T-cell (primary cell): ENCODE measurements around the gene GIGYF2. TPM values are rescaled to one million over a fixed set of nuclear protein-coding genes. Genes with fewer than 3 reads are reported as not detected.

Experiments used
- ATAC-seq, 4 experiments: fragments of 200-7000 bp in 3 of 4; fragments of 150-1000 bp in 1 of 4; cut with Tn5 transposase; replicated peaks in 1 of 4; 1 replicate in 3 of 4; 2 replicates in 1 of 4; pipeline ENCODE4 v1.10.0; 2021; ENCODE audit warnings: moderate library complexity in 3 of 4, mild to moderate bottlenecking in 2 of 4, moderate number of reproducible peaks in 1 of 4
- CTCF ChIA-PET, 2 donors: fragments of 300-600 bp; sonication (Branson Sonifier 250); formaldehyde crosslinking; loops; one replicate each; lab custom pipeline; 2022; ENCODE audit warnings: antibody characterized with exemption in 2 of 2; lab: Charles Lee
- POLR2A ChIA-PET, 2 donors: fragments of 300-600 bp; sonication (Branson Sonifier 250); formaldehyde crosslinking; loops; one replicate each; lab custom pipeline; 2022; ENCODE audit warnings: antibody characterized with exemption in 2 of 2; lab: Charles Lee
- DNase-seq, 35 experiments: peaks; one replicate each; pipeline versions ENCODE4 v3.0.0 to v3.0.0-alpha.2; 2013 to 2023
- H3K27ac ChIP-seq: one replicate; pipeline ENCODE4 v1.5.1; 2013; ENCODE audit warnings: low read length
- H3K27me3 ChIP-seq, 2 experiments: replicated peaks in 1 of 2; 1 replicate in 1 of 2; 2 replicates in 1 of 2; pipeline versions ENCODE4 v1.6.1 to v1.7.0; 2013; ENCODE audit warnings: low read length in 1 of 2, mixed read lengths in 1 of 2; ENCODE audit not compliant: control insufficient read depth in 2 of 2, insufficient read depth in 2 of 2; ENCODE audit errors: extremely low read depth in 1 of 2
- H3K36me3 ChIP-seq, 2 donors: 1 replicate in 1 of 2; 2 replicates in 1 of 2; pipeline versions ENCODE4 v1.6.1 to v1.7.0; 2013; ENCODE audit warnings: low read length in 1 of 2; ENCODE audit not compliant: control insufficient read depth in 2 of 2, insufficient read depth in 1 of 2; ENCODE audit errors: extremely low read depth in 1 of 2
- H3K4me1 ChIP-seq, 2 experiments: 1 replicate in 1 of 2; 2 replicates in 1 of 2; pipeline versions ENCODE4 v1.6.1 to v1.7.0; 2013; ENCODE audit warnings: low read length in 2 of 2, mixed read lengths in 1 of 2; ENCODE audit not compliant: insufficient read depth in 2 of 2, control insufficient read depth in 1 of 2; ENCODE audit errors: extremely low read depth in 1 of 2
- H3K4me3 ChIP-seq, 2 donors: 1 replicate in 1 of 2; 2 replicates in 1 of 2; pipeline versions ENCODE4 v1.5.1 to v1.7.0; 2013; ENCODE audit warnings: mild to moderate bottlenecking in 2 of 2, low read length in 1 of 2, moderate library complexity in 1 of 2; ENCODE audit not compliant: control insufficient read depth in 1 of 2; ENCODE audit errors: extremely low read depth in 1 of 2
- H3K9me3 ChIP-seq: 2 replicates; pipeline ENCODE4 v1.7.0; 2013
- H3K27ac Mint-ChIP-seq, 2 donors: one replicate each; pipeline ENCODE4 v1.8.0; 2020 to 2021; ENCODE audit warnings: mild to moderate bottlenecking in 2 of 2, mixed read lengths in 2 of 2
- H3K27me3 Mint-ChIP-seq, 2 donors: one replicate each; pipeline ENCODE4 v1.8.0; 2021 to 2022; ENCODE audit warnings: mixed read lengths in 2 of 2
- H3K36me3 Mint-ChIP-seq: one replicate; pipeline ENCODE4 v1.8.0; 2021; ENCODE audit warnings: mixed read lengths
- H3K4me1 Mint-ChIP-seq, 3 donors: one replicate each; pipeline ENCODE4 v1.8.0; 2020 to 2022; ENCODE audit warnings: mixed read lengths in 3 of 3, mild to moderate bottlenecking in 1 of 3
- H3K4me3 Mint-ChIP-seq, 3 donors: one replicate each; pipeline ENCODE4 v1.8.0; 2020 to 2022; ENCODE audit warnings: mild to moderate bottlenecking in 3 of 3, mixed read lengths in 3 of 3, moderate library complexity in 3 of 3
- H3K9me3 Mint-ChIP-seq, 3 donors: one replicate each; pipeline ENCODE4 v1.8.0; 2020 to 2022; ENCODE audit warnings: mixed read lengths in 3 of 3
- WGBS: methylation state at CpG from one replicate; pipeline ENCODE4 v1.1.5; 2013; ENCODE audit warnings: missing lambda C conversion rate; ENCODE audit not compliant: insufficient coverage; 5-methylcytosine and 5-hydroxymethylcytosine counted together
- total RNA-seq, 35 experiments: library from RNA in 6 of 35; stranded (reverse) in 6 of 35; fragments of 120-200 nt in 1 of 35; gene quantifications; one replicate each; pipeline versions ENCODE4 v1.2.1 to v1.2.4 and lab custom pipeline; 2013 to 2026

GIGYF2 gene
- total RNA-seq, 5 donors from 2014 or later (not counting 1 experiment from before 2014, with no cell fraction given), result 57.8 to 76.8 (median 68.7) TPM

DNA sequence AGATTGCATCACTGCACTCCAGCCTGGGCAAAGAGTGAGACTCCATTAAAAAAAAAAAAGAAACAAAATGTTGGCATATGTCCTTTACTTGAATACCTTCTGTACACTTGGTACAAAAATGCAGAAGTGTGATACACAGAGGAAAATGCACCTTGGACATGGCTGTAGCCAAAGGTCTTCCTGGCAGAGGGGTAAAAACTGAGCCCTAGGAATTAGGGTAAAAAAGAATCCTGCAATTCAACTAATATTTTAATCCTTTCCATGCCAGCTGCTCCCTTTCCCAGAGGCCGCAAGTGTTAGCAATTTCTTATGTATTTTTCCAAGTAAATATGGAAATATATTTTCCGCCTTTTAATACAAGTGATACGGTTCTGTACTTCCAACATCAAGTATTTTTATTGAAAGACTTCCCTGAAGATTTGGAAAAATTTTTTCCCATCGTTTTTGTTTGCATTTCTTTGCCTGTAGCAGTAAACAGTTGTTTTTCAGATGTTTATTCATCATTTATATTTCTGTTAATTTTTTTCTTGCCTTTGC is 53.1 kb downstream of the GIGYF2 start:
- H3K9me3 ChIP-seq, result no peaks in the 10 kb centered on the region
- peaks cover 3 to 44% of the 10 kb centered on the region in 2 donors for H3K36me3 ChIP-seq
- Mint-ChIP-seq H3K36me3 (peaks cover 36% of the 10 kb centered on the region), H3K9me3 (no peaks in the 10 kb centered on the region), H3K4me1 (peaks cover 0 to 6% (median 0%) of the 10 kb centered on the region in 3 donors), H3K27me3 (no peaks in the 10 kb centered on the region), H3K4me3 (no peak overlapping the region), H3K27ac (no peak overlapping the region)
- no peak overlapping the region for H3K4me3 ChIP-seq
- H3K4me1 ChIP-seq, result no peaks in the 10 kb centered on the region
- no peak overlapping the region for H3K27ac ChIP-seq
- ATAC-seq, result no peak
- no peak for DNase-seq
- ChIA-PET CTCF (no interaction called here), POLR2A (interaction anchor here in 1 of 2 donors (0.6 kb wide), 1 partner anchor 31 kb away, joined by 3 read pairs; no protein-coding TSS in a partner anchor)
- H3K27me3 ChIP-seq, result no peaks in the 10 kb centered on the region
- WGBS, result no CpG with 5 or more reads among the region's 4 CpGs

DNA sequence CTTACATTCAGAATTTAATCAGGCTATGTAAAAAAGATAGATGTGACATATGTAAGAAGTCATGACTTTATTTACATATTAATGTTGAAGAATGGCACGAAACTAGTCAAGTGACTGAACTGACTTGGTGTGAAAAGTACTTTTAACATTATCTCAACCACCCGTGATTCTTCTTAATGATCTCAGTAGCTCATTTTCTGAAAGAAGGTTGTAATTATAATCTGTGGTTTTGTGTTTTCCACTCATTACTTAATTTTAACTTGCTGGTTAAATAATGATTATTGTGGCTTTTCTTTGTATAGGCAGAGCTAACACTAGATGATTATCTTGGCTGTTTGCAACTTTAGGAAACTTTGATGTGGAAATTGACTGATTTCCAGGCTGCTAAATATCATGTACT is 60.8 kb downstream of the GIGYF2 start:
- Histone ChIP-seq H3K9me3 (no peaks in the 10 kb centered on the region), H3K36me3 (peaks cover 2 to 29% of the 10 kb centered on the region in 2 donors), H3K4me3 (no peak overlapping the region), H3K4me1 (peaks cover 4 to 5% of the 10 kb centered on the region in 2 experiments), H3K27ac (no peak overlapping the region), H3K27me3 (no peaks in the 10 kb centered on the region)
- ChIA-PET CTCF (interaction anchor here (0.5 to 0.8 kb wide), 3 partner anchors 55 to 285 kb away, joined by 3 to 7 read pairs (median 6); no protein-coding TSS in a partner anchor), POLR2A (interaction anchor here (0.6 to 0.7 kb wide), 5 partner anchors 47 to 1253 kb away, joined by 3 to 8 read pairs (median 6); no protein-coding TSS in a partner anchor)
- DNase-seq (no peak), ATAC-seq (no peak)
- Mint-ChIP-seq H3K36me3 (peaks cover 38% of the 10 kb centered on the region), H3K27me3 (no peaks in the 10 kb centered on the region), H3K4me3 (no peak overlapping the region), H3K4me1 (peaks cover 17 to 20% (median 17%) of the 10 kb centered on the region in 3 donors), H3K9me3 (no peaks in the 10 kb centered on the region), H3K27ac (peak overlapping the region; percentile 44 to 65)
- WGBS, result no CpG with 5 or more reads among the region's 2 CpGs

DNA sequence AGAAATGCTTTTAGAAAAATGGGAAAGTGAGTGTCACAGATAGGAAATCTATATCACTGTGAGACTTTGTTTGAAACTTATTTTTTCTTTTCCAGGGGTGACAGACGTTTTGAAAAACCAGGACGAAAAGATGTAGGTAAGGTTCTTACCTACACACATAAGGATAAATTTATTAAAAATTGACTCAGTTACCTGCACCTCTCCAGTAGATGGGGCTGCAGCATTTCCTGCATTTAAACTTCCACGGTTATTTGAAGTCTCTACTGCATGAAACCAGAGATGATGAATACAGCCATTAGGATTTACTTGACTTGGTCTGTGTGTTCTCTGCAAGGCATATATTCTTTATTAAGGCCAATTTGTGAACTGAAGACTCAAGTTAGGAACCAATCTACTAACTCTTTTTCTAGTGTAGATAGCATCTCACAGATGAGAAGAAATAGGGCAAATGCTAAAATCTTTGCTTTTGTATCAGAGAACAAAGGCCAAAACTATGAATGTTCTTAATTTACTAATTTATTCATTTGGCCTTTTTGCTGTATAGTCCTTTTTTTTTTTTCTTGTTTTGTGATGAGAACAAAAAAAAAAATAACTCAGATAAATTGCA is 64.3 kb downstream of the GIGYF2 start:
- peaks cover 0 to 46% of the 10 kb centered on the region in 2 donors for H3K36me3 ChIP-seq
- POLR2A ChIA-PET, result no interaction called here
- H3K27ac Mint-ChIP-seq, result no peak overlapping the region
- H3K9me3 Mint-ChIP-seq, result no peaks in the 10 kb centered on the region
- no peak overlapping the region for H3K4me3 ChIP-seq
- H3K27me3 ChIP-seq, result no peaks in the 10 kb centered on the region
- H3K36me3 Mint-ChIP-seq, result peaks cover 48% of the 10 kb centered on the region
- CTCF ChIA-PET, result interaction anchor here in 1 of 2 donors (0.7 kb wide), 2 partner anchors 45 to 657 kb away, joined by 3 read pairs; no protein-coding TSS in a partner anchor
- DNase-seq (peak in 29 of 35 experiments; percentile 6 to 60 (median 26)), ATAC-seq (peak in 3 of 4 experiments; percentile 36 to 53 (median 48))
- no peak overlapping the region for H3K4me3 Mint-ChIP-seq
- H3K4me1 Mint-ChIP-seq, result peaks cover 8 to 19% (median 17%) of the 10 kb centered on the region in 3 donors
- H3K4me1 ChIP-seq, result peaks cover 4 to 5% of the 10 kb centered on the region in 2 experiments
- no CpG with 5 or more reads among the region's 3 CpGs for WGBS
- no peaks in the 10 kb centered on the region for H3K9me3 ChIP-seq
- H3K27me3 Mint-ChIP-seq, result no peaks in the 10 kb centered on the region
- no peak overlapping the region for H3K27ac ChIP-seq

DNA sequence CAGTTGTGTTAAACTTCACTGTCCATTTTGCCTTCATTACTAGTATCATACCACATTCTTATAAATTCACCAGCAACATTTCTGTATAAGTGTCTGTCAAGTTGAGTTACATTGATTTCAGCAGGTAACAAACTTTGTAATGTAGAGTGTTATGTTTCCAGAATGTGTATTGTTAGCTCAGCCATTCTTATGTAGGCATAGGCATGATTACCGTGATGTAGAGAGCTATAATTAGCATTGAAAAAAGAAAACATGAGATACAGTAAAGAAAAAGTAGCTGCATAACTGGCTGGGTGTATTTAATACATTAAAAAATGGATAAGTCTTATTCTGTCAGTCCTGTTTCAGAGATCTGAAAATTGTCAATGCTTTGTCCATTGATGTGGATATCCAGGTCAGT is 70.7 kb downstream of the GIGYF2 start:
- H3K4me1 Mint-ChIP-seq, result peaks cover 20 to 26% (median 24%) of the 10 kb centered on the region in 3 donors
- POLR2A ChIA-PET, result interaction anchor here in 1 of 2 donors (0.6 to 0.7 kb wide), 2 partner anchors 500 to 1419 kb away, joined by 4 to 5 read pairs; no protein-coding TSS in a partner anchor
- DNase-seq (no peak), ATAC-seq (no peak)
- Histone ChIP-seq H3K27ac (no peak overlapping the region), H3K4me1 (peaks cover 0 to 4% of the 10 kb centered on the region in 2 experiments), H3K4me3 (no peak overlapping the region), H3K9me3 (no peaks in the 10 kb centered on the region), H3K27me3 (no peaks in the 10 kb centered on the region), H3K36me3 (peaks cover 0 to 47% of the 10 kb centered on the region in 2 donors)
- H3K27ac Mint-ChIP-seq, result no peak overlapping the region
- H3K9me3 Mint-ChIP-seq, result no peaks in the 10 kb centered on the region
- CTCF ChIA-PET, result interaction anchor here in 1 of 2 donors (1.0 kb wide), 1 partner anchor 16 kb away, joined by 3 read pairs; no protein-coding TSS in a partner anchor
- no peaks in the 10 kb centered on the region for H3K27me3 Mint-ChIP-seq
- 100% methylated on average over 1 of the region's 1 CpG for WGBS
- H3K36me3 Mint-ChIP-seq, result peaks cover 65% of the 10 kb centered on the region
- no peak overlapping the region for H3K4me3 Mint-ChIP-seq

DNA sequence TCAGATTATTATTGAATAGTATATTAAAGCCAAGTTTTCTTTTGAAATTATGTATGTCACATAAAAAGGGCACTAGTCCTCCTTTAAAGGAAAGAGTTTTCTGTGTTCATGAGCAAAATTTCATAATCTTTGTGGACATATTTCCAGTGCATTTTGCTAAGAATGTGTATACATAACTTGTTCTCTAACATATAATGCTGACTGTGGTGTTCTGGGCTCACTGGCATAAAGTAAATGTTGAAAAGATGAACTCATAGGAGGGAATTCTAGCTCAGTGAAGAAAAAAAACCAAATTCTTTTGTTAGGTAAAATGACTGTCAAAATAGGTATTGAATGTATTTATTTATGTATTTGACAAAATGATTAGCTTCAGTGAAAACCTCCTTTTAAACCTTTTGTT is 73.1 kb downstream of the GIGYF2 start:
- H3K27ac Mint-ChIP-seq, result no peak overlapping the region
- no peaks in the 10 kb centered on the region for H3K9me3 Mint-ChIP-seq
- H3K4me3 Mint-ChIP-seq, result no peak overlapping the region
- Histone ChIP-seq H3K4me1 (peaks cover 0 to 4% of the 10 kb centered on the region in 2 experiments), H3K27ac (no peak overlapping the region), H3K36me3 (peaks cover 0 to 29% of the 10 kb centered on the region in 2 donors), H3K9me3 (no peaks in the 10 kb centered on the region), H3K27me3 (no peaks in the 10 kb centered on the region), H3K4me3 (no peak overlapping the region)
- H3K27me3 Mint-ChIP-seq, result no peaks in the 10 kb centered on the region
- DNase-seq (no peak), ATAC-seq (no peak)
- CTCF ChIA-PET, result no interaction called here
- POLR2A ChIA-PET, result interaction anchor here in 1 of 2 donors (0.7 kb wide), 1 partner anchor 1188 kb away, joined by 3 read pairs; no protein-coding TSS in a partner anchor
- peaks cover 24 to 33% (median 31%) of the 10 kb centered on the region in 3 donors for H3K4me1 Mint-ChIP-seq
- peaks cover 53% of the 10 kb centered on the region for H3K36me3 Mint-ChIP-seq

DNA sequence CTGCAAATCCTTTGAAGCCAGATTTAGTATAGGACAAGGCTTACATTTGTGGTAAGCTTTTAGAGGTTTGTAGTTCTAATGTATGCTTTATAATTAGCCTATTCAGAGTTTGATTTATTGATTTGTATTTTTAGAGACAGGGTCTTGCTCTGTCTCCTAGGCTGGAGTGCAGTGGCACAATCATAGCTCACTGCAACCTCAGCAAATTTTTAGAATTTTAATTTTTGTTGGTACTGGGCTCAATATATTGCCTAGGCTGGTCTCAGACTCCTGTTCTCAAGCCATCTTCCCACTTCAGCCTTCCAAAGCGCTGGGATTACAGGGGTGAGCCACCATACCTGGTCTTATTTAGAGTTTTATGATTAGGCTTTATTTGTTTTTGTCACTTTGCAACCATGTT is 74.7 kb downstream of the GIGYF2 start:
- Histone ChIP-seq H3K4me3 (no peak overlapping the region), H3K27me3 (no peaks in the 10 kb centered on the region), H3K27ac (no peak overlapping the region), H3K4me1 (peaks cover 0 to 4% of the 10 kb centered on the region in 2 experiments), H3K9me3 (no peaks in the 10 kb centered on the region), H3K36me3 (peaks cover 0 to 22% of the 10 kb centered on the region in 2 donors)
- WGBS, result no CpG with 5 or more reads among the region's 1 CpG
- ATAC-seq (no peak), DNase-seq (no peak)
- peak overlapping the region; percentile 7 to 73 for H3K27ac Mint-ChIP-seq
- no peak overlapping the region for H3K4me3 Mint-ChIP-seq
- no peaks in the 10 kb centered on the region for H3K9me3 Mint-ChIP-seq
- CTCF ChIA-PET, result no interaction called here
- H3K36me3 Mint-ChIP-seq, result peaks cover 51% of the 10 kb centered on the region
- H3K27me3 Mint-ChIP-seq, result no peaks in the 10 kb centered on the region
- POLR2A ChIA-PET, result no interaction called here
- peaks cover 24 to 33% (median 31%) of the 10 kb centered on the region in 3 donors for H3K4me1 Mint-ChIP-seq
